ENCODE data around the gene WSB2. TPM values are rescaled to one million over a fixed set of nuclear protein-coding genes. Genes with fewer than 3 reads are reported as not detected.

Gene WSB2
- polyA plus RNA-seq, 1 donor (not counting 4 experiments of a cell fraction or from before 2014, with no cell fraction given): 84.0 TPM

GRCh38 chr12:118064608-118065007 lies 3.6 kb upstream of the WSB2 start:
- Histone ChIP-seq H3K4me2 (ENCODE audit: control insufficient read depth, extremely low read depth, insufficient read depth, low read depth, low read length) (no peak overlapping the region), H3K79me2 (ENCODE audit: control insufficient read depth, insufficient read depth, low read length) (peaks cover 10% of the 10 kb centered on the region), H3K27ac (ENCODE audit: control insufficient read depth, insufficient read depth, low read length) (no peak overlapping the region), H2AFZ (ENCODE audit: control insufficient read depth, low read length) (no peak overlapping the region), H3K36me3 (ENCODE audit: control insufficient read depth in 2 of 2, extremely low read depth in 1 of 2, insufficient read depth in 2 of 2, low read length in 2 of 2) (peaks cover 0 to 3% of the 10 kb centered on the region in 2 experiments), H3K4me1 (ENCODE audit: control insufficient read depth, extremely low read depth, insufficient read depth, low read length) (peaks cover 11% of the 10 kb centered on the region), H4K20me1 (ENCODE audit: control insufficient read depth, extremely low read depth, insufficient read depth, low read length) (no peaks in the 10 kb centered on the region), H3K9ac (ENCODE audit: control insufficient read depth, extremely low read depth, insufficient read depth, low read length) (no peak overlapping the region), H3K9me3 (ENCODE audit: control insufficient read depth, low read depth, low read length) (no peaks in the 10 kb centered on the region), H3K4me3 (ENCODE audit: control insufficient read depth in 2 of 3, extremely low read depth in 1 of 3, insufficient read depth in 2 of 3, low read depth in 1 of 3, low read length in 3 of 3) (no peak overlapping the region), H3K27me3 (ENCODE audit: control insufficient read depth, extremely low read depth, insufficient read depth, low read length) (no peaks in the 10 kb centered on the region), H3K9me1 (ENCODE audit: control insufficient read depth, extremely low read depth, insufficient read depth, low read length) (no peaks in the 10 kb centered on the region)
- dilution Hi-C loops (cut with MboI; ENCODE audit: extremely low pct_ligation_motif_present, low sequenced_read_pairs): no loop called here
- no peak for TF ChIP-seq EZH2 (IDR thresholded peaks at IDR 0.05; ENCODE audit: low read length)
- TF ChIP-seq, protein P1, sequence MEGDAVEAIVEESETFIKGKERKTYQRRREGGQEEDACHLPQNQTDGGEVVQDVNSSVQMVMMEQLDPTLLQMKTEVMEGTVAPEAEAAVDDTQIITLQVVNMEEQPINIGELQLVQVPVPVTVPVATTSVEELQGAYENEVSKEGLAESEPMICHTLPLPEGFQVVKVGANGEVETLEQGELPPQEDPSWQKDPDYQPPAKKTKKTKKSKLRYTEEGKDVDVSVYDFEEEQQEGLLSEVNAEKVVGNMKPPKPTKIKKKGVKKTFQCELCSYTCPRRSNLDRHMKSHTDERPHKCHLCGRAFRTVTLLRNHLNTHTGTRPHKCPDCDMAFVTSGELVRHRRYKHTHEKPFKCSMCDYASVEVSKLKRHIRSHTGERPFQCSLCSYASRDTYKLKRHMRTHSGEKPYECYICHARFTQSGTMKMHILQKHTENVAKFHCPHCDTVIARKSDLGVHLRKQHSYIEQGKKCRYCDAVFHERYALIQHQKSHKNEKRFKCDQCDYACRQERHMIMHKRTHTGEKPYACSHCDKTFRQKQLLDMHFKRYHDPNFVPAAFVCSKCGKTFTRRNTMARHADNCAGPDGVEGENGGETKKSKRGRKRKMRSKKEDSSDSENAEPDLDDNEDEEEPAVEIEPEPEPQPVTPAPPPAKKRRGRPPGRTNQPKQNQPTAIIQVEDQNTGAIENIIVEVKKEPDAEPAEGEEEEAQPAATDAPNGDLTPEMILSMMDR (optimal IDR thresholded peaks at IDR 0.05 in 1 of 3, IDR thresholded peaks at IDR 0.05 in 1 of 3, conservative IDR thresholded peaks at IDR 0.05 in 1 of 3; ENCODE audit: extremely low read depth in 1 of 3, insufficient read depth in 2 of 3, low read length in 3 of 3): peak in 1 of 3 experiments; percentile 13
- DNase-seq (ENCODE audit: low read depth, low spot score) (no peak), FAIRE-seq (no peak)

GRCh38 chr12:118063576-118064391 lies 2.8 kb upstream of the WSB2 start:
- H4K20me1 ChIP-seq (ENCODE audit: control insufficient read depth, extremely low read depth, insufficient read depth, low read length): no peaks in the 10 kb centered on the region
- no peaks in the 10 kb centered on the region for H3K27me3 ChIP-seq (ENCODE audit: control insufficient read depth, extremely low read depth, insufficient read depth, low read length)
- no peak overlapping the region for H3K4me2 ChIP-seq (ENCODE audit: control insufficient read depth, extremely low read depth, insufficient read depth, low read depth, low read length)
- peaks cover 19% of the 10 kb centered on the region for H3K4me1 ChIP-seq (ENCODE audit: control insufficient read depth, extremely low read depth, insufficient read depth, low read length)
- dilution Hi-C loops (cut with MboI; ENCODE audit: extremely low pct_ligation_motif_present, low sequenced_read_pairs): no loop called here
- H3K79me2 ChIP-seq (ENCODE audit: control insufficient read depth, insufficient read depth, low read length): peaks cover 17% of the 10 kb centered on the region
- H3K36me3 ChIP-seq (ENCODE audit: control insufficient read depth in 2 of 2, extremely low read depth in 1 of 2, insufficient read depth in 2 of 2, low read length in 2 of 2): peaks cover 0 to 3% of the 10 kb centered on the region in 2 experiments
- no peak overlapping the region for H3K9ac ChIP-seq (ENCODE audit: control insufficient read depth, extremely low read depth, insufficient read depth, low read length)
- no peak overlapping the region for H3K27ac ChIP-seq (ENCODE audit: control insufficient read depth, insufficient read depth, low read length)
- no peaks in the 10 kb centered on the region for H3K9me3 ChIP-seq (ENCODE audit: control insufficient read depth, low read depth, low read length)
- DNase-seq (ENCODE audit: low read depth, low spot score) (no peak), FAIRE-seq (no peak)
- H3K4me3 ChIP-seq (ENCODE audit: control insufficient read depth in 2 of 3, extremely low read depth in 1 of 3, insufficient read depth in 2 of 3, low read depth in 1 of 3, low read length in 3 of 3): no peak overlapping the region
- H3K9me1 ChIP-seq (ENCODE audit: control insufficient read depth, extremely low read depth, insufficient read depth, low read length): no peaks in the 10 kb centered on the region
- no peak overlapping the region for H2AFZ ChIP-seq (ENCODE audit: control insufficient read depth, low read length)
- TF ChIP-seq EZH2 (IDR thresholded peaks at IDR 0.05; ENCODE audit: low read length): no peak
- TF ChIP-seq, protein P1 (optimal IDR thresholded peaks at IDR 0.05 in 1 of 3, IDR thresholded peaks at IDR 0.05 in 1 of 3, conservative IDR thresholded peaks at IDR 0.05 in 1 of 3; ENCODE audit: extremely low read depth in 1 of 3, insufficient read depth in 2 of 3, low read length in 3 of 3): no peak
